BJ (cell line): ENCODE data around the gene GPHA2. TPM values are rescaled to one million over a fixed set of nuclear protein-coding genes. Genes with fewer than 3 reads are reported as not detected.

Source experiments
- CTCF ChIA-PET: fragments of 350-600 bp; formaldehyde crosslinking; extraction: SDS; loops from one replicate; lab custom pipeline; 2021; ENCODE audit warnings: antibody characterized with exemption, inconsistent platforms; lab: Yijun Ruan, JAX
- POLR2A ChIA-PET: fragments of 300-600 bp; sonication (Branson Sonifier 250); formaldehyde crosslinking; extraction: SDS; loops from one replicate; lab custom pipeline; 2021; ENCODE audit warnings: antibody characterized with exemption; lab: Charles Lee
- DNase-seq: peaks from one replicate; pipeline ENCODE4 v3.0.0-alpha.2; 2011; ENCODE audit warnings: low read depth
- H3K27me3 ChIP-seq: 2 replicates; pipeline ENCODE4 v1.6.0; 2011; ENCODE audit warnings: low read length; ENCODE audit not compliant: control insufficient read depth, insufficient read depth
- H3K36me3 ChIP-seq: 2 replicates; pipeline ENCODE4 v1.5.1; 2011; ENCODE audit warnings: low read length; ENCODE audit not compliant: control insufficient read depth, insufficient read depth
- H3K4me3 ChIP-seq: 2 replicates; pipeline ENCODE4 v1.5.1; 2011; ENCODE audit warnings: low read depth, mild to moderate bottlenecking, control low read depth, low read length
- polyA plus RNA-seq: library from polyadenylated mRNA; depleted of rRNA; stranded (reverse); fragments of >200 nt; gene quantifications from 2 replicates; pipeline ENCODE4 v1.2.3, GENCODE V29; 2011
- TF ChIP-seq, protein P1 (sequence below): IDR thresholded peaks from 2 replicates; pipeline ENCODE4 v1.5.1; 2011; ENCODE audit warnings: low read depth, mild to moderate bottlenecking, control low read depth, inconsistent platforms, low read length, moderate library complexity; ENCODE audit not compliant: insufficient read depth

The GPHA2 gene
- polyA plus RNA-seq, 1 experiment: not detected

DNA sequence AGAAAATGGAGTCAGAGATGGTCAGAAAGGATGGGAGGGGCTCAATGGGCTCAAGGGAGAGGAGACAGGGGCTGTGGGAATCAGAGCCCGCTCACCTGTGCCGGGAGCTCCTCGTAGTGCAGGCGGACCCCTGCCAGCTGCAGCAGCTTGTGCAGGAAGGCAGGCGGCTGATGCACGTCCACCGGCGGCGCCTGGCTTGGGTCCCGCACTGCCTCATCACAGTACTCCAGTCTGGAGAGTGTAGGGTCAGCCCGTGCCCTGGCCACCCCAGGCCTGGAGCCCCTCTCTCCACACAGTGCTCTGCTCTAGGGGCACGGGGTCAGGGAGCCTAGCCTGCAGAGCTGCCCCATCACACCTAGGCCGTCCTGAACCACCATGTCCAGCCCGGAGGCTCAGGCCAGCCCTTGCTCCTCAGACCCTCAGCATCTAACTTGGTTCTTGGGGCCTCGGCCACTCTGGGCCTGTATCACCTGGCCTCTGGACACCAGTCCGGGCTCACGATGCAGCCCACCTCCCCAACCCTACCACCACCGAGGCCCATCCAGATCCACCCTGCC, 22.4 kb downstream of the GPHA2 start:
- ChIA-PET POLR2A (no interaction called here), CTCF (interaction anchor here (0.9 to 1.5 kb wide), 2 partner anchors 20 to 36 kb away, joined by 3 to 5 read pairs; no protein-coding TSS in a partner anchor)
- H3K36me3 ChIP-seq: peaks cover 46% of the 10 kb centered on the region
- H3K27me3 ChIP-seq: no peaks in the 10 kb centered on the region
- TF ChIP-seq, protein P1, sequence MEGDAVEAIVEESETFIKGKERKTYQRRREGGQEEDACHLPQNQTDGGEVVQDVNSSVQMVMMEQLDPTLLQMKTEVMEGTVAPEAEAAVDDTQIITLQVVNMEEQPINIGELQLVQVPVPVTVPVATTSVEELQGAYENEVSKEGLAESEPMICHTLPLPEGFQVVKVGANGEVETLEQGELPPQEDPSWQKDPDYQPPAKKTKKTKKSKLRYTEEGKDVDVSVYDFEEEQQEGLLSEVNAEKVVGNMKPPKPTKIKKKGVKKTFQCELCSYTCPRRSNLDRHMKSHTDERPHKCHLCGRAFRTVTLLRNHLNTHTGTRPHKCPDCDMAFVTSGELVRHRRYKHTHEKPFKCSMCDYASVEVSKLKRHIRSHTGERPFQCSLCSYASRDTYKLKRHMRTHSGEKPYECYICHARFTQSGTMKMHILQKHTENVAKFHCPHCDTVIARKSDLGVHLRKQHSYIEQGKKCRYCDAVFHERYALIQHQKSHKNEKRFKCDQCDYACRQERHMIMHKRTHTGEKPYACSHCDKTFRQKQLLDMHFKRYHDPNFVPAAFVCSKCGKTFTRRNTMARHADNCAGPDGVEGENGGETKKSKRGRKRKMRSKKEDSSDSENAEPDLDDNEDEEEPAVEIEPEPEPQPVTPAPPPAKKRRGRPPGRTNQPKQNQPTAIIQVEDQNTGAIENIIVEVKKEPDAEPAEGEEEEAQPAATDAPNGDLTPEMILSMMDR: no peak
- DNase-seq: no peak
- H3K4me3 ChIP-seq: no peak overlapping the region

DNA sequence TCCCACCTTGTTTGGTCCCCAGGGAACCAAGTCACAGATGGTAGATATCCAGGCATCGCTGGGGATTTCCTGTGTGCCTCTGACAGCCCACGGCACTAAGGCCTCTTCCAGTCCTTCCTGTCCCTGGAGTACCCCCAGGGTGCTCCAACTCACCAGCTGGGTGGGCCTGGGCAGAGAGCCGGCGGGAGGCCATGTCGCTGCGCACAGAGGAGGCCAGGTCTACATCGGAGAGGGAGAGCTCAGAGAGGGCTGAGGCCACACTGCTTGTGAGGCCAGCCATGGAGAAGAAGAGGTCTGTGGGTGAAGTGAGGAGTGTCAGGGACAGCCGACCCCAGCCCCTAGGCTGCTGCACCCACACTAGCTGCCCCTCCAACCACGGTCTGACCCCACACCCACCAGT, 24.0 kb downstream of the GPHA2 start:
- TF ChIP-seq, protein P1: no peak
- CTCF ChIA-PET: interaction anchor here (0.5 to 1.6 kb wide), 5 partner anchors 21 to 557 kb away, joined by 3 to 4 read pairs (median 3); no protein-coding TSS in a partner anchor
- Histone ChIP-seq H3K27me3 (no peaks in the 10 kb centered on the region), H3K36me3 (peaks cover 55% of the 10 kb centered on the region), H3K4me3 (no peak overlapping the region)
- POLR2A ChIA-PET: no interaction called here
- DNase-seq: no peak

DNA sequence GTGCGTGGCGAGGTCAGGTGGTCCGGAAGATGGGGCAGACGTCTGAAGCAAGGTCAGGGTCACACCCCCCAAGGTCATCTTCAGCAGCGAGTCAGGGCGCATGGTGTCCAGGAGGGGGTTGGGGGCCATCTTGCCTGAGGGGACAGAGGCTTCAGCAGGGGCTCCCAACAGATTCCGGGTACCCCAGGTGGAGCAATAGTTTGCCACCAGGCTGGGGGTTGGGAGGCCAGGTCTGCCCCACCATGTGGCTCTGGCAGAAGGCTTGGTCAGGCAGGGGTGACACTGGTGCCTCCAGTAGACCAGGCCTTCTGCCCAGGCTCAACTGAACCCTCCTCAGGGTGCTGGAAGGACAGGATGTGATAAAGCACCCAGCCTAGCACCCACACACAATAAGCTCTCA, 24.6 kb downstream of the GPHA2 start:
- TF ChIP-seq, protein P1: no peak
- DNase-seq: no peak
- POLR2A ChIA-PET: no interaction called here
- H3K27me3 ChIP-seq: no peaks in the 10 kb centered on the region
- no peak overlapping the region for H3K4me3 ChIP-seq
- H3K36me3 ChIP-seq: peaks cover 60% of the 10 kb centered on the region
- CTCF ChIA-PET: interaction anchor here (0.8 to 1.6 kb wide), 3 partner anchors 20 to 65 kb away, joined by 3 to 4 read pairs (median 3); no protein-coding TSS in a partner anchor

DNA sequence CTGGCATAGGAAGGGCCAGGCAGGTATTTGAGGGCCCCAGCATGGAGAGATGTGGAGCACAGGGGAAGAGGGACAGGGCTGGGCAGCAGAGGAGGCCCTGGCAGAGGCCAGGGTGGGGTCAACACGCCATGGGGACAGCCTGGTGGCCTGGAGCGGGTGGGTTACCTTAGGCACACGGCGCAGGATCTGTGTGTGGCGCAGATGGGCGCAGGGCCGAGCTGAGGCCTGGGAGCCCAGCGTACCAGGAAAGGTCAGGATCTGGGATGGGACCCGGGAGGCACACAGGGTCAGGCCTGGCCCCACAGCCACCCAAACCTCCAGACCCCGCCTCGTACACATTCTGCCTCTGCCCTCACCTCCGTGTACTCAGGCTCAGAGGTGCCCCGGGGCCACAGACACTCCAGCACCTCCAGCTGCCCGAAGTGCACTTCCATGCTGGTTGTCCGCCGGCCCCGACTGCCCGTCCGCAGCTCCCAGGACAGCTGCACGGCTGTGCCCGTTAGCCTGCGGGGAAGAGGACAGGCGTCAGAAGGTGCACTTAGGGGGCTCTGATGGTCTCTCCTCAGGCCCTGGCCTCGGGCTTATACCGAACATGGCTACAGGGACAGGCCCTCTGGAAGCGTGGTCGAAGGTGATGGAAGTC, 25.1 kb downstream of the GPHA2 start:
- TF ChIP-seq, protein P1: no peak
- DNase-seq: no peak
- ChIA-PET POLR2A (no interaction called here), CTCF (interaction anchor here (1.6 to 1.8 kb wide), 2 partner anchors 22 to 23 kb away, joined by 4 to 7 read pairs; no protein-coding TSS in a partner anchor)
- Histone ChIP-seq H3K27me3 (no peaks in the 10 kb centered on the region), H3K36me3 (peaks cover 65% of the 10 kb centered on the region), H3K4me3 (no peak overlapping the region)

DNA sequence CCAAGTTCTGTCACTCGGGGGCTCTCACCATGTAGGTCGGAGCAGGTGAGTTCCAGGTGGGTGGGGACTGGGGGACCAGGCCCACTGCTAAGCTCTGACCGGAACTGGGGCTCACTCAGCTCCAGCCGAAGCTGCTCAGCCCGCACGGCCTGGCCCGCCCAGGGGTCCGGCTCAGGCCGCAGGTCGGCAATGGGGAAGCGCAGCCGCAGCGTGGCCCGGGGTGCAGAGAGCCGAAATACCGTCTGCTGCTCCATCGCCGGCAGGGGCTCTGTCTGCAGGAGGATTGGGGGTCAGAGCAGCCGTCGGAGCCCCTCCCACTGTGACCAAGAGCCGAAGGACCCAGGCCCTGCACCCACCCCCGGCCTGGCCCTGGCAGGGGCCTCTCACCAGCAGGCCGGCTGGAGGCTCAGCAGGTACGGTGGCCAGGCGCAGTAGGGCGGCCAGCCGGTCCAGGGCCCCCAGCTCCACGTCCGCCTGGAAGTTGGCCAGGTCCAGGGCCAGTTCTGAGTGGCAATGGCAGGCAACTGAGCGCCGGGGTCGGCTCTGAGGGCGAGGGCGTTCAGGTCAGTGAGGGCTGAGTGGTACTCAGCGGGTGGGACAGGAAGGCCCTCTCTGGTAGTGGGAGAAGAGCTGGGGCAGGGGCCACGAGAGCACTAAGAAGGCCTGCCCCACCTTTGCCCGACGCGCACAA, 25.9 kb downstream of the GPHA2 start:
- DNase-seq: no peak
- no peaks in the 10 kb centered on the region for H3K27me3 ChIP-seq
- CTCF ChIA-PET: interaction anchor here (0.8 to 1.8 kb wide), 2 partner anchors 15 to 22 kb away, joined by 3 to 7 read pairs; no protein-coding TSS in a partner anchor
- TF ChIP-seq, protein P1: no peak
- POLR2A ChIA-PET: no interaction called here
- H3K4me3 ChIP-seq: no peak overlapping the region
- H3K36me3 ChIP-seq: peaks cover 67% of the 10 kb centered on the region
